ENCODE results near the gene LMBR1. TPM values are rescaled to one million over a fixed set of nuclear protein-coding genes. Genes with fewer than 3 reads are reported as not detected.

LMBR1 gene
- total and polyA plus RNA-seq, 4 donors: 11.2 to 35.7 (median 17.9) TPM

GRCh38 chr7:156781972-156782371 is 111.0 kb downstream of the LMBR1 start:
- Histone ChIP-seq H3K9me3 (ENCODE audit: control insufficient read depth in 4 of 4, low read length in 3 of 4) (no peaks in the 10 kb centered on the region), H3K27ac (ENCODE audit: low read depth in 1 of 2, low read length in 2 of 2) (no peak overlapping the region), H3K36me3 (ENCODE audit: control insufficient read depth in 4 of 4, insufficient read depth in 3 of 4, low read depth in 1 of 4, low read length in 3 of 4) (peaks cover 0 to 4% (median 1%) of the 10 kb centered on the region in 4 donors), H3K9ac (ENCODE audit: low read depth in 1 of 2, low read length in 2 of 2) (no peak overlapping the region), H3K4me3 (ENCODE audit: low read depth in 1 of 3, low read length in 3 of 3) (no peak overlapping the region), H3K4me1 (ENCODE audit: control insufficient read depth in 4 of 4, insufficient read depth in 4 of 4, low read length in 3 of 4) (no peaks in the 10 kb centered on the region), H3K27me3 (ENCODE audit: control insufficient read depth in 4 of 4, insufficient read depth in 4 of 4, low read length in 3 of 4) (no peaks in the 10 kb centered on the region)
- 95% methylated on average over 2 of the region's 2 CpGs for WGBS
- no peak for TF ChIP-seq FOXA2 (IDR thresholded peaks at IDR 0.05)
- no peak for TF ChIP-seq ATF3 (IDR thresholded peaks at IDR 0.05)
- no peak for TF ChIP-seq REST (IDR thresholded peaks at IDR 0.05)
- TF ChIP-seq YY1 (IDR thresholded peaks at IDR 0.05): no peak
- no peak for TF ChIP-seq HNF4G (IDR thresholded peaks at IDR 0.05)
- no peak for TF ChIP-seq SP1 (IDR thresholded peaks at IDR 0.05)
- TF ChIP-seq RXRA (IDR thresholded peaks at IDR 0.05): no peak
- DNase-seq (ENCODE audit: low spot score): no peak

- Histone ChIP-seq H3K36me3 (ENCODE audit: control insufficient read depth in 4 of 4, insufficient read depth in 3 of 4, low read depth in 1 of 4, low read length in 3 of 4) (peaks cover 0 to 4% (median 1%) of the 10 kb centered on the region in 4 donors), H3K9me3 (ENCODE audit: control insufficient read depth in 4 of 4, low read length in 3 of 4) (no peaks in the 10 kb centered on the region), H3K27ac (ENCODE audit: low read depth in 1 of 2, low read length in 2 of 2) (no peak overlapping the region), H3K4me1 (ENCODE audit: control insufficient read depth in 4 of 4, insufficient read depth in 4 of 4, low read length in 3 of 4) (peaks cover 0 to 7% (median 3%) of the 10 kb centered on the region in 4 donors), H3K27me3 (ENCODE audit: control insufficient read depth in 4 of 4, insufficient read depth in 4 of 4, low read length in 3 of 4) (no peaks in the 10 kb centered on the region), H3K4me3 (ENCODE audit: low read depth in 1 of 3, low read length in 3 of 3) (no peak overlapping the region), H3K9ac (ENCODE audit: low read depth in 1 of 2, low read length in 2 of 2) (no peak overlapping the region)
- no peak for TF ChIP-seq CTCF (IDR thresholded peaks at IDR 0.05; ENCODE audit: low read depth, low read length, missing input control)
- no peak for TF ChIP-seq FOXA1 (IDR thresholded peaks at IDR 0.05)
- TF ChIP-seq RXRA (IDR thresholded peaks at IDR 0.05): no peak
- WGBS: 91% methylated on average over 4 of the region's 4 CpGs
- DNase-seq (ENCODE audit: low spot score): no peak
Measured at GRCh38 chr7:156780724-156781455, 112.1 kb downstream of the LMBR1 start.

- DNase-seq (ENCODE audit: low spot score): no peak
- peaks cover 0 to 2% (median 0%) of the 10 kb centered on the region in 4 donors for H3K36me3 ChIP-seq (ENCODE audit: control insufficient read depth in 4 of 4, insufficient read depth in 3 of 4, low read depth in 1 of 4, low read length in 3 of 4)
- H3K27ac ChIP-seq (ENCODE audit: low read depth in 1 of 2, low read length in 2 of 2): no peak overlapping the region
- peaks cover 0 to 7% (median 3%) of the 10 kb centered on the region in 4 donors for H3K4me1 ChIP-seq (ENCODE audit: control insufficient read depth in 4 of 4, insufficient read depth in 4 of 4, low read length in 3 of 4)
- no peak overlapping the region for H3K4me3 ChIP-seq (ENCODE audit: low read depth in 1 of 3, low read length in 3 of 3)
- WGBS: 85% methylated on average over 3 of the region's 3 CpGs
- no peaks in the 10 kb centered on the region for H3K9me3 ChIP-seq (ENCODE audit: control insufficient read depth in 4 of 4, low read length in 3 of 4)
- H3K27me3 ChIP-seq (ENCODE audit: control insufficient read depth in 4 of 4, insufficient read depth in 4 of 4, low read length in 3 of 4): no peaks in the 10 kb centered on the region
- no peak for TF ChIP-seq HNF4G (IDR thresholded peaks at IDR 0.05)
- no peak for TF ChIP-seq FOXA2 (IDR thresholded peaks at IDR 0.05)
- TF ChIP-seq CTCF (IDR thresholded peaks at IDR 0.05; ENCODE audit: low read depth, low read length, missing input control): no peak
- no peak for TF ChIP-seq YY1 (IDR thresholded peaks at IDR 0.05)
- no peak for TF ChIP-seq TAF1 (conservative IDR thresholded peaks at IDR 0.05)
- no peak for TF ChIP-seq NR2F2 (IDR thresholded peaks at IDR 0.05)
- no peak overlapping the region for H3K9ac ChIP-seq (ENCODE audit: low read depth in 1 of 2, low read length in 2 of 2)
Measured at GRCh38 chr7:156778668-156779067, 114.3 kb downstream of the LMBR1 start.
